A172 (cell line): ENCODE results near the gene PIH1D1. TPM values are rescaled to one million over a fixed set of nuclear protein-coding genes. Genes with fewer than 3 reads are reported as not detected.

Experiments
- DNase-seq: peaks from one replicate; pipeline ENCODE4 v3.0.0-alpha.2; 2015; ENCODE audit warnings: low spot score
- total RNA-seq: library from RNA; depleted of rRNA; stranded (reverse); fragments of >200 nt; shearing (Covaris generic); gene quantifications from 2 replicates; pipeline ENCODE4 v1.2.3, GENCODE V29; 2014

PIH1D1 gene
- total RNA-seq, 1 experiment from 2014 or later: 119 TPM

DNA sequence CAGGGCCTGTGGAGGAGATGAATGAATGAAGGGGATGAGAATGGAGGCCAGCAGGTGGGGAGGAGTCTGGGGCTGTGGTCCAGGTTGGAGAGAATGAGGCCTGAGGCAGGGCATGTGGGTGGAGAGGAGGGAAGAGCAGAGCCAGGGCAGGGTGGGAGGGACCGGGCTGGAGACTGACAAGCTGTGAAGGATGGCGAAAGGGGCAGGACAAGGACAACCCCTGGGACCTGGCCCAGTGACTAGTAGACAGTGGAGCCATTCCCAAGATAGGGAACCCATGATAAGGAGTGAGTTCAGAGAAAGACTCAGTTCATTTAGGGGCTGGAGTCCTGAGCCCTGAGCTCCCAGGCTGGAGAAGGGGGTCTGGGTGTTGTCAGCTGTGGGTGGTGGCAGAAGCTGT is 31.4 kb downstream of the PIH1D1 start:
- no peak for DNase-seq

DNA sequence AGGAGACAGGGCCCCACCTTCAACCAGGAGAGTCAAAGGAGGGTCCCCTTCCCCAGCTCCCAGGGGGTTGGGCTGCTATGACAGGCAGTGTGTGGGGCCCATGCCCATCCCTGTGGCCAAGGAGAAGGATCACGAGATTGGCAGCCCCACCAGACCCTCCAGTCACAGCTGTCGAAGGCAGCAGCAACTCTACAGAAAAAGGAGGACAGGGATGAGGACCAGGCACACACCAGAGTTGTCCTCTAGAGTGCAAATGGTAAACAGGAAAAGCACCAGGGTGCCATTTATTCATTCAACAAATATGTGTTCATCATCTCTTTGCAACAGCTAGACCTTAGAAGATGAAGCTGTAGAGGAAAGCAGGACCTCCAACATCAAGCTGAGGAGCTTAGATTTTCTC is 32.4 kb downstream of the PIH1D1 start:
- no peak for DNase-seq

DNA sequence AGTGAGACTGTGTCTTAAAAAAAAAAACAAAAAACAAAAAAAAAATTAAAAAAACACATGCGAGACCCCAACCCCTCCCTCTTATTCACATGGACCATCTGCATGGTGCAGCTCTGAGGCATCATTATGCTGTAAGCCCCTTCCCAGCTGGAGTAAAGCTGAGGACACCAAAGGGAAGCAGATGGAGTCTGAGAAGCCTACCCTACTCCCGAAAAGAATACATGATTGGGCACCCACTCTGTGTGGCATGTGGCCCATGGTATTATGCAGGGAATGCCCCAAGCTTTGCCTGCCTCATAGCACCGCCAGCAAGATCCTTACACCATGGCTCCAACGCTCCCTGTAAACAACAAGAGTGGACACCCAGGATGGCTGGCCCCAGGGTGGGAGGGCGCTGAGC is 33.1 kb downstream of the PIH1D1 start:
- no peak for DNase-seq

DNA sequence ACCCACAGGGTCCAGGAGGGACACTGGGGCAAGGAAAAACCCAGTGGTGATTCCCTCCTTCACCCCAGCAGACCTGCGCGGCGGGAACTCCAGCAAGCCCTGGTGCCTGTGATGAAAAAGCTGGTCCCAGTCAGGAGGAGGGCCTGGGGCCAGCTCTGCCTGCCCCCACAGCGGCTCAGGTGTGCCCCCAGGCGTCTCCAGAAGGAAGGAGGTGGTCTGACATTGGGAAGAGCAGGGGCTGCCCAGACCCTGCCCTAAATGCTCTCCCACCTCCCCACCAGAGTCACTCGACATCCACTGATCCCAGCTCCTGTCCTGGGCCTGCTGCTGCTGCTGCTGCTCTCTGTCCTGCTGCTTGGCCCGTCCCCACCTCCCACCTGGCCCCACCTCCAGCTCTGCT is 34.5 kb downstream of the PIH1D1 start:
- no peak for DNase-seq

DNA sequence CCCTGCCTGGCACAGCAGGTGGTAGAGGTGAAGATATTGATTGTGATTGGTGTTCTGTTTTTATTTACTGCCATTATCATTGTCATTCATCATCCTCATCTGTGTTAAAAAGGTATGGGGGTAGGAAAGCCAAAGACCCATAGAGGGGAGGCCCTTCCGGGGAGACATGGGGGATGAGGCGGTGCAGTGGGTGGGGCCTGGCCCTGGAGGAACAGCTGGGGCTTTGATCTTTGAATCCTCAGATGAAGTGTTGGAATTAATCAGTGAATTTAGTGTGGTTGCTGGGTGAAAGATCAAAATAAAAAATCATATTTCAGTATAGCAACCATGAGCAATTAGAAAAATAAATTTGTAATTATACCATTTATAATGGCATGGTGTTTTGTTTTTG is 35.8 kb downstream of the PIH1D1 start:
- no peak for DNase-seq

DNA sequence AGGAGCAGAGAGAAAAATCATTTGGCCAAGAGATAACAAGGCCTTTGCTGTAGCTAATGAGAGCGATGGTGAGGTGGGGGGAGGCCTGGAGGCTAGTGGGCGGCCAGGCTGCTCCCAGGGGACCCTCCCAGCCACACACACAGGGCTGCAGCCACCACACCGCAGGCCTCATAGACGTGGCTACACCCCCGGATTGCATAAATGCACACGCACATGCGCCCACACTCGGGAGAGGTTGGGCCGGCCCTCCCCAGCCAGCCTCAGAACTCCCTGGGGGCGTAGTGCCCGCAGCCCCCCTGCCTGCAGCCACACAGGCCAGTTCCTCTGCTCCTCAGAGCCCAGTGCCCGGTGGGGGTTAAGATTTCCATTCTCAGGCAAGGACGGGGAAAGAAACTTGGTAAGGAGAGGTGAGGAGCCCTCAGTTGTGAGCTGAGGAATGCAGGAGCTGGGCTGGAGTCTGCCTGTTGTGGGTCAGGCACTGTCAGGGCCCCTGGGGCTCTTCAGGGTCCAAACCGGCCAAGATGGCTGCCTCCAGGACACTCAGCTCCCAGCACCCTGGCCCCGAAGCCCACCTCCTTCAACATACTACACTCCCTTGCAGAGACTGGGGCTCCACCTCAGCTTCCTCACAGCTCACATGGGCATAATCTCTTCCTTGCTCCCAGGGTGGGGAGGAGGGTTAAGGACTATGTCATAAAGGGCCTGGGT is 36.4 kb downstream of the PIH1D1 start:
- no peak for DNase-seq

DNA sequence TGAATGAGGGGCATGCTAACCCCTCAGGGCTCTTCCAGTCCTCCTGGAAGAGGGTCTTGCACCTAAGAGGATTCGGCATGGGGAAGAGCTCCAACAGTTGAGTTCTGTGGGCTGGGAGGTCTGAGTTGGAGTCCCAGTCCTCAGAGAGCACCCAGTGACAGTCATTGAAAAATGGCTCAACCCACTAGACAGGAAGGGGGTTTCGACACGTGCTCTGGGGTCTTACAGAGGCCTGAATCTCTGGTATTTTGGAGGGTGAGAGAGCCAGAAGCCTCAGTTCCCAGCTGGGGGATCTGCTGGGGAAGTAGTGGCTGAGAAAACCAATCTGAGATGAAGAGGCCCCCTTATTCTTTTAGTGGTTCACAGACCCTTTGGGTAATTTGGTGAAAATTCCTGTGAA is 37.4 kb downstream of the PIH1D1 start:
- DNase-seq: no peak

DNA sequence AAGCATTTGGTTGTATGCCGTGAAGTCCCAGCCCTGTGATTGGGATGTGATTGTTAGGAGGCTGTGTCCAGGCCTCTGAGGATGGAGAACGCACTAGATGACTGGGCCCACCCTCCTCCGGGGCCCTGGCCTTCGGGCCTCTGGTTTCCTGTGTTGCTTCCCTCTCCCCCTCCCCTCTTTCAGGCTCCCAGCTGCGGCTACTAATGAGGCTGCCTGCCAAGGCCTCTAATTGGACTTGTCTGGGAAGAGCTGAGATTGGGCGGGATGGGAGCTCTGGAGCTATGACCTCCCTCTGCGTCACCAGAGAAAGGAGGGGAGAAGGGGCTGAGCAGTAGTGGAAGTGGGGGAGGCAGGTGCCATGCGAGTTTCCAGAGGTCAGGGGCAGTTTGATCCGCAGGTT is 38.3 kb downstream of the PIH1D1 start:
- DNase-seq: no peak

DNA sequence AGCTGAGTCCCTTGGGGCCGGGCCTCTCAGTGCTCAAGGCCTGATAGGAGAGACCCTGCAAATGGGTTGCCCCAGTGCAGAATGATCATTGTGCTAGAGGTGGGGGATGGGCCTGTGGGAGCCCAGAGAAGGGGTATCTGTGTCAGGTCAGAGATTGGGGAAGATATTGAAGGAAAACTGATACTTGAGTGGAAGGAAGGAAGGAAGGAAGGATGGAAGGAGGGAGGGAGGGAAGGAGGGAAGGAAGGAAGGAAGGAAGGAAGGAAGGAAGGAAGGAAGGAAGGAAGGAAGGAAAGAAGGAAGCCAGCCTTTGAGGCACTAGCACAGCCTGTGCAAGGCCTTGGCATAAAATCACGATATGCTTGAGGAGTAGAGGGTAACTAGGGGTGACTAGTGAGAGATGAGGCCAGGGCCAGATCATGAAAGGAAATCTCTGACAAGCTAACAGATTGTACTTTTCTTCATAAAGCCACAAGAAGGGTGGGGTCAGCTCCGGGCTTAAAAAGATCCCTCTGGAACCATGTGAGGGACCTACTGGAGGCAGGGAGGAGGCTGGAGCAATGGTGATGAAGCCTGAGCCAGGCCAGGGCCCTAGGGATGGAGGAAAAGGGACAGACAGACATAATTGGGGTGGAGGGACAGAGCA is 39.8 kb downstream of the PIH1D1 start:
- DNase-seq: no peak

DNA sequence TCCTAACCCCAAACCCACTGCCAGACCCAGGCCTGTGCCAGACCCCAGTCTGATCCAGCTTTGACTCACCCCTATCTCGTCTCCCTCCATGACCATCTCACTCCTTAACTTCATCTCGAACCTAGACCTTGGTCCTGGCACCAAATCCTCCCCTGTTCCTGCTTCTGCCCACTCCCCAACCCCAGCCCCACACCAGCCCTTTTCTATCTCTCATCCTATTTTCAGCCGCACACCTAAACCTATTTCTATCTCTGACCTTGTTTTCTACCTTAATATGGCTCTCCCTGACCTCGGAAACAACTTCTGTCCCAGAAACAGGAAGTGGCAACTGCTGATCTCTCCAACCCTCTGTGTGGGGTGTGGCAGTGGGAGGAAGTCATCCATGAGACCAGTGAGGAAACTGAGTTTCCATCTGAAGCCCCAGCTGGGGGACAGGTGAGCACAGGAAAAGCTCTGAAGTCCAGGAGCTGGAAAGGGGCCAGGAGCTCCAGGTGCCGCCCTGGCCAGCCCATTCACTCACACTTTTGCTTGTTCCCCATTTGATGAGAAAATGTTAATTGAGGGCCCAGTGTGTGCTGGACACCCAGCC is 42.1 kb downstream of the PIH1D1 start:
- DNase-seq: no peak

DNA sequence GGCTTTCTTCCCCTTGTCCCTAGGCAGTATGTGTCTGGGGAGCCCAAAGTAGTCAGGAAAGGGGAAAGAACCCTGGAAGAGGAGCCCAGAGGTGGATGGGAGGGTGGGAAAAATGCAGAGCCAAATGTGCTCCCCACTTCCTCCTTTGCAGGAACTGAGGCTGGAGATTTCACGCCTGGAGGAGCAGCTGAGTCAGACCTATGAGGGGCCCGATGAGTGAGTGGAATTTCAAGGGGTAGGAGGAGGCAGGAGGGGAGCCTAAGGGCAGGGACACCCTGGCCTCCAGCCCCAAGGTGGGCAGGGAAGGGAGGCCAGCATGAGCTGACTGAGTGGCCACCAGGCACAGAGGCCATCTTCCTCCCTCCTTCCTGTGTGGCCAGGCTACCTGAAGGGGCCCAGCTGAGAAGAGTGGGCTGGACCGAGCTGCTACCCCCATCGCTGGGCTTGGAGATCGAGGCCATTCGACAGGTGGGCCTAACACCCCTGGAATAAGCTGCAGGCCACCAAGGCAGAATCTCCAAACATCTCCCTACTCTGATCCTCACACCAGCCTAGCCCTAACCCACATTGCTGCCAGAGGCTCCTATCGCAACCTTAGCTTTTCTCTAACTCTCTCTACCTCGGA is 42.7 kb downstream of the PIH1D1 start:
- DNase-seq: no peak

DNA sequence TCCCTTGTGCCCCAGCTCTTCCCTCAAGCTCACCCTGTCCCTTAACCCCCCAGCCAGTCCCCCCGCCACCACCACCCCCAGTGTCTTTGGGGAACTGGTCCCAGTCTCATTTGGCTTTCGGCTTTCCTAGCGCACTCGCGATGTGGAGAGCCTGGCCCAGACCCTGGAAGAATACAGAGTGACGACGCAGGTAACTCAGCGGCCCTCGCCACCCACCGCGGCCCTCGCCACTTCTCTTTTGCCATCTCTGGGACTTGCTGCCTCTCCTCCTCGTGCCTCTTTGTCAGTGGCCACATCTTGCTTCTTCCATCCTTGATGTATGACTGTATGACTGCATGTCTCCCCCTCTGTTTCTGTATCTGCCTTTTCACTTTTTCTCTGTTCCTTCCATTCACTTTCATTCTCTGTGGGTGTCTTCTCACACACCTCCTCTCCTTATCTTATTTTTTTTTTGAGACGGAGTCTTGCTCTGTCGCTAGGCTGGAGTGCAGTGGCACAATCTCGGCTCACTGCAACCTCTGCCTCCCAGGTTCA is 44.1 kb downstream of the PIH1D1 start:
- DNase-seq: no peak

DNA sequence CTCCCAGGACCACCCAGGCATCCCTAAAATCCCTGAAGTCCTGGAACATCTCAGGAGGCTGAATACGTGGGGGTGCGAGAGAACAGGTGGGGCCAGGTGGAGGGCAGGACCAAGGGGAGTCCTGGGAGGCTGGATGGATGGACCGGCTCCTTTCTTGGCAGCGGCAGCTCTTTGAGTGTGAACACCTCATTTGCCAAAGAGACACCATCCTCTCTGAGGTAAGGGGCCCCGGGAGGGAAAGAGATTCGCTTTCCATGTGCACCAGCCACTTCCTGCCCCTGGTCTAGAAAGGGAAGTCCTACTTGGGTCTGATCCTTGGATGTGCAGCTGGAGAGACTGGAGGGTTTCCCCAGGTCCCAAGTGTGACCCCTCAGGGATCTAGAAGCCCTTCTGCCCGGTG is 44.5 kb downstream of the PIH1D1 start:
- DNase-seq: no peak

DNA sequence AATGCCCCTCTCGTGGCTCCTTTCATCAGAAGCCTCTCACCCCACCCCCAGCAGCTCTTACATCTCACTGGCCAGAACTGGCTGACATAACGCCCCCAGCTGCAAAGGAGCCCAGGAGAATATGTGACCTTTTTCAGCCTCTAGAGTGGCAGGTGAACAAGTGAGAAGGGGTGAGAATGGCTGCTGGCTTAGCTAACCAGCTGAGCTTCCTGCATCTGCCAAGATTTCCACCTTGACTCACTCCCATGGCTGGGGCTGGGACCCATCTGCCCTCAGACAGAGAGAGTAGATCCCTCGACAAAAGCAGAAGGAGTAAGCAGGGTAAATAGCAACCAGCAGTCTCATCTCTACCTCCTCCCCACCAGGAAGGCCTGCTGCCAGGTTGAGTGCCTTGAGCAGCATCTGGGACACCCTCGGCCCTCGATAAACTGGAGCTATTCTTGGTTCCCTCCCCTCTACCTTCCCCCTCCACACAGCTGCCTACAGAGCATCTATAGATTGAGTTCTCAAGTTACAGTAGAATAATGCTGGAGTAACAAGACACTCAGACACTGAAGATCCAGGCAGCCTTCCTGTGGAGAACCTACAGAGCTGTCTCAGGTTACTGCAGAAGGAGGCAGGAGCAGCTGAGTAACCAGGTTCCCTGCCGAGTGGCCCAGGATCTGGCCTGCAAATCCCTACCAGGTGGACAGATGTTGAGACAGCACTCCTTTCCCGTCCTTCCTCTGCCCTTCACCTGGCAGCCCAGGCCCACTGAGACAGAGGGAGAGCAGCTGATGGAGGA is 48.0 kb downstream of the PIH1D1 start:
- no peak for DNase-seq

DNA sequence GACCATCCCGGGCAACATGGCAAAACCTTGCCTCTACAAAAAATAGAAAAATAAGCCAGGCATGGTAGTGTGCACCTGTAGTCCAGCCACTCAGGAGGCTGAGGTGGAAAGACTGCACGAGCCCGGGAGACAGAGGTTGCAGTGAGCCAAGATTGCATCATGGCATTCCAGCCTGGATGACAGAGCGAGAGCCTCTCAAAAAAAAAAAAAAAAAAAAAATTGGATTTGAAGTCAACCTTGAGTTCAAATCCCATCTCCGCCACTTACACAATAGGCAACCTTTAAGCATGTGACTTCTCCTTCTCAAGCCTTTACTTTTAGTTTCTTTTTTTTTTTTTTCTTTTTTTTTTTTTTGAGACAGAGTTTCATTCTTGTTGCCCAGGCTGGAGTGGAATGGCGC is 51.6 kb downstream of the PIH1D1 start:
- DNase-seq: no peak

DNA sequence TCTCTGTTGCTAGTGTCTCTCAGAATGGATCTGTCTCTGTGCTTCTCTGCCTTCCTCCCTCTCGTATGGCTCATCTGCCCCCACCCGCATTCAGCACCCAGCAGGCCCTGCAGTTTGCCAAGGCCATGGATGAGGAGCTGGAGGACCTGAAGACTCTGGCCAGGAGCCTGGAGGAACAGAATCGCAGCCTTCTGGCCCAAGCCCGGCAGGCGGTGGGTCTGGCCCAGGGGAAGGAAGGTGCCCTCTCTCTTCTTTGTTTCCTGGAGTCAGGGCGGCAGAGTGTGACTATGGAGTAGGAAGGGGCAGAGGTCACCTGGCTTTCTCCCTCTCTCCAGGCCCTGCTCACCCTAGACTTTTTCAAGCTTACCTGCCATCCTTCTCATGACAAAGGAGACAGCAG is 52.7 kb downstream of the PIH1D1 start:
- no peak for DNase-seq

DNA sequence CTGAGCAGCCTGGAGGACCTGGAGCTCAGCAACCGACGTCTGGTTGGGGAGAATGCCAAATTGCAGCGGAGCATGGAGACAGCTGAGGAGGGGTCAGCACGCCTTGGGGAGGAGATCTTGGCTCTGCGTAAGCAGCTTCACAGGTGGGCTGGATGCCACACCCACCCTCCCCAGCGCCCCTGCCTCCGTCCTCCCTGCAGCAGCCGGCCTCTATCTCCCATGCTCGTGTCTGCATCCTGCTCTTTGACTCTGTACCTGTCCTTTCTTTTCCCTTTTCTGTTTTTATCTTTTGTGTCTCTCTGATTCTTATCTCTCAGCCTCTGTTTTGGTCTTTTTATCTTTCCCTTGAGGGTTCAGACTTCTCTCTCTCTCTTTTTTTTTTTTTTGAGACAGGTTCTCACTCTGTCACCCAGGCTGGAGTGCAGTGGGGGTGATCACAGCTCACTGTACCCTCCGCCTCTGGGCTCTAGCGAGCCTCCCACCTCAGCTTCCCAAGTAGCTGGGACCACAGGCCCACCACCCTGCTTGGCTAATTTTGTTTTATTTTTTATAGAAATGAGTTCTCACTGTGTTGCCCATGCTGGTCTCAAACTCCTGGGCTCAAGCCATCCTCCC is 53.5 kb downstream of the PIH1D1 start:
- no peak for DNase-seq

DNA sequence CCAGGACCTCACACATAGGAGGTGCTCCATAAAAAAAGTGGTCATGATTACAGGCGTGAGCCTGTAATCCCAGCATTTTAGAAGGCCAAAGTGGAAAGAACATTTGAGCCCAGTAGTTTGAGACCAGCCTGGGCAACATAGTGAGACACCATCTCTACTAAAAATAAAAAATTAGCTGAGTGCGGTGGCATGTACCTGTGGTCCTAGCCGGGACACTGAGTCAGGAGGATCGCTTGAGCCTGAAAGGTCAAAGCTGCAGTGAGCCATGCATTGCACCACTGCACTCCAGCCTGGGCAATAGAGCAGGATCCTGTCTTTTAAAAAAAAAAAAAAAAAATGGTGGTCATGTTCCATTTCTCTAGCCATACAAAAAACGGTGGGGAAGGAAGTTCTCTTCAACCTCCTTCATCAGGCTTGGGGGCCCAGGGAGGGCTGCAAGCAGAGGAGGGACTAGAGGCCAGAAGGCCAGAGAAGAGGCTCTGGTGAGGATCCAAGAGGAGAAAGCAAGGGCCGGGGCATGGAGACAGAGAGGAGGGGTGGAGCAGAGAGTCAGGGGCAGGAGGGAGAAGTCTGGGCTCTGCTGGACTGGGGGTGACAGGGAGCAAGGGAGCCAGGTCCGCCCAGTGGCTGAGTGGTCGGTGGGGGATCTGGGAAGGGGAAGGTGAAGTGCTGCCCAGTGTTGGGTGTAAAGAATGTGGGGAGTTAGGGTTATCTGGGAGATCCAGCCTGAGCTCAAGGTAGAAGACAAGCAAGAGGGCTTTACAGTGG is 54.7 kb downstream of the PIH1D1 start:
- no peak for DNase-seq
